GM19240 (cell line): Measurements from ENCODE around the gene KRT72.

Experiments used
- DNase-seq: peaks from one replicate; pipeline ENCODE4 v3.0.0; 2011; ENCODE audit warnings: low spot score; ENCODE audit not compliant: insufficient read length

Gene KRT72

GRCh38 chr12:52600941-52601481 lies at the start of gene KRT72:
Gene KRT72, minus strand, starts transcription at chr12:52601463. Its CDS starts 11 bp downstream, at chr12:52601452.
- DNase-seq, result no peak

GRCh38 chr12:52650520-52651081 lies 49.3 kb upstream of the KRT72 start:
- no peak for DNase-seq

GRCh38 chr12:52649066-52649465 lies 47.8 kb upstream of the KRT72 start:
- no peak for DNase-seq

- DNase-seq, result no peak
These were observed 46.8 kb upstream of the KRT72 start for GRCh38 chr12:52648012-52648550.

GRCh38 chr12:52647601-52648000 lies 46.3 kb upstream of the KRT72 start:
- no peak for DNase-seq

- DNase-seq, result no peak
These were observed 45.4 kb upstream of the KRT72 start for GRCh38 chr12:52646613-52647012.

GRCh38 chr12:52645982-52646381 lies 44.7 kb upstream of the KRT72 start:
- no peak for DNase-seq

GRCh38 chr12:52645120-52645761 lies 44.0 kb upstream of the KRT72 start:
- DNase-seq, result no peak

GRCh38 chr12:52644078-52644415 lies 42.8 kb upstream of the KRT72 start:
- no peak for DNase-seq

- DNase-seq, result no peak
These were observed 42.2 kb upstream of the KRT72 start for GRCh38 chr12:52643233-52644077.

GRCh38 chr12:52641468-52641867 lies 40.2 kb upstream of the KRT72 start:
- DNase-seq, result no peak

- DNase-seq, result no peak
These were observed 36.0 kb upstream of the KRT72 start for GRCh38 chr12:52637299-52637698.

- DNase-seq, result no peak
These were observed 35.5 kb upstream of the KRT72 start for GRCh38 chr12:52636592-52637258.

GRCh38 chr12:52636189-52636588 lies 34.9 kb upstream of the KRT72 start:
- DNase-seq, result no peak

- no peak for DNase-seq
These were observed 33.2 kb upstream of the KRT72 start for GRCh38 chr12:52634266-52635056.

GRCh38 chr12:52633383-52633782 lies 32.1 kb upstream of the KRT72 start:
- DNase-seq, result no peak

- no peak for DNase-seq
These were observed 31.4 kb upstream of the KRT72 start for GRCh38 chr12:52632656-52633055.

GRCh38 chr12:52631676-52632459 lies 30.6 kb upstream of the KRT72 start:
- no peak for DNase-seq

GRCh38 chr12:52631264-52631663 lies 30.0 kb upstream of the KRT72 start:
- DNase-seq, result no peak
